Body of pancreas (tissue), 4 donors: ENCODE measurements around the gene TTC33. TPM values are rescaled to one million over a fixed set of nuclear protein-coding genes. Genes with fewer than 3 reads are reported as not detected.
"Not testable (repeated sequence)": the region's sequence is repeated elsewhere in the genome, so short reads cannot be mapped to it uniquely, and the experiment has no call there.

ENCODE experiments used
- ATAC-seq: fragments of 150-250 bp; one replicate; pipeline ENCODE4 v1.9.1; 2016
- DNase-seq, 4 donors: peaks; one replicate each; pipeline ENCODE4 v3.0.0-alpha.2; 2019
- H3K27ac ChIP-seq, 4 donors: fragments of 200-600 bp; sonication (generic); 1 replicate in 3 of 4; 2 replicates in 1 of 4; pipeline versions ENCODE4 v1.5.1 to v1.6.1; 2016 to 2019; ENCODE audit warnings: mild to moderate bottlenecking in 1 of 4, mixed read lengths in 1 of 4, moderate library complexity in 1 of 4
- H3K27me3 ChIP-seq, 2 donors: fragments of 200-600 bp; sonication (generic); one replicate each; pipeline ENCODE4 v1.6.0; 2016; ENCODE audit warnings: mild to moderate bottlenecking in 1 of 2
- H3K36me3 ChIP-seq, 2 donors: fragments of 200-600 bp; sonication (generic); replicated peaks in 1 of 2; 2 replicates each; pipeline ENCODE4 v1.5.1; 2016; ENCODE audit warnings: low read depth in 2 of 2; ENCODE audit not compliant: insufficient read depth in 1 of 2
- H3K4me1 ChIP-seq: fragments of 200-600 bp; sonication (generic); one replicate; pipeline ENCODE4 v1.6.0; 2016
- H3K4me3 ChIP-seq, 2 donors: fragments of 200-600 bp; sonication (generic); 1 replicate in 1 of 2; 2 replicates in 1 of 2; pipeline ENCODE4 v1.5.1; 2016 to 2019
- H3K9me3 ChIP-seq, 3 donors: fragments of 200-600 bp; sonication (generic); 1 replicate in 2 of 3; 2 replicates in 1 of 3; pipeline ENCODE4 v1.5.1; 2016
- POLR2A ChIP-seq, 3 donors: fragments of 450-650 bp; IDR thresholded peaks; one replicate each; pipeline ENCODE4 v1.6.1; 2016; ENCODE audit warnings: antibody characterized with exemption in 3 of 3, mild to moderate bottlenecking in 2 of 3
- WGBS, 2 donors: methylation state at CpG; one replicate each; pipeline ENCODE4 v1.1.5; 2017; 5-methylcytosine and 5-hydroxymethylcytosine counted together
- intact Hi-C: fragments of 100-400 bp; cut with DNase I; formaldehyde crosslinking; loops from one replicate; pipeline ENCODE4 v1.15.1; 2023
- total RNA-seq, 2 donors: library from RNA; depleted of rRNA; stranded (reverse); fragments of >200 nt; gene quantifications; one replicate each; pipeline ENCODE4 v1.1.0, GENCODE V29; 2016
- TF ChIP-seq, protein P1 (sequence below), 7 experiments: fragments of 450-650 bp in 4 of 7; fragments of 200-600 bp in 3 of 7; sonication (generic) in 3 of 7; IDR thresholded peaks; one replicate each; pipeline ENCODE4 v1.5.1; 2016 to 2019; ENCODE audit warnings: antibody characterized with exemption in 7 of 7

Gene TTC33
- total RNA-seq, 2 donors from 2014 or later = 2.3 to 9.3 TPM

DNA sequence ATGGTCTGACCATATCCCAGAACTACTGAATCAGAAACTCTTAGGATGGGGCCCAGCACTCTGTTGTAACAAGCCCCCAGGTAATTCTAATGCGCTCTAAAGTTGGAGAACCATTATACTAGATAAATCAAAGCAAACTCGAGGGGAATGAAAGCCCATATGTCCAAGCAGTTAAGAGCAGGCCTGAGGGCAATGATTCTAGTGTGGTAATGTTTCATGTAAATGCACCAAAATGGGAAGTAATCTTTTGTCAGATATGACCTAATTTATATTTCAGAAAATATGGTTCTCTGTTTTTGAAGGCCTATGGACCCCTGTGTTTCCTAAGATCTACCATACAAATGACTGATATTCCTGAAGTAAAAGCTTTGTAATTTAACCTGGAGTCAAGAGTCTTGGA lies 184.0 kb downstream of the TTC33 start:
- 84 to 88% methylated on average over 2 of the region's 2 CpGs for WGBS, 2 donors
- no peaks in the 10 kb centered on the region for H3K9me3 ChIP-seq
- H3K4me3 ChIP-seq = no peak overlapping the region
- no peaks in the 10 kb centered on the region for H3K4me1 ChIP-seq
- H3K36me3 ChIP-seq = no peaks in the 10 kb centered on the region
- TF ChIP-seq, protein P1, sequence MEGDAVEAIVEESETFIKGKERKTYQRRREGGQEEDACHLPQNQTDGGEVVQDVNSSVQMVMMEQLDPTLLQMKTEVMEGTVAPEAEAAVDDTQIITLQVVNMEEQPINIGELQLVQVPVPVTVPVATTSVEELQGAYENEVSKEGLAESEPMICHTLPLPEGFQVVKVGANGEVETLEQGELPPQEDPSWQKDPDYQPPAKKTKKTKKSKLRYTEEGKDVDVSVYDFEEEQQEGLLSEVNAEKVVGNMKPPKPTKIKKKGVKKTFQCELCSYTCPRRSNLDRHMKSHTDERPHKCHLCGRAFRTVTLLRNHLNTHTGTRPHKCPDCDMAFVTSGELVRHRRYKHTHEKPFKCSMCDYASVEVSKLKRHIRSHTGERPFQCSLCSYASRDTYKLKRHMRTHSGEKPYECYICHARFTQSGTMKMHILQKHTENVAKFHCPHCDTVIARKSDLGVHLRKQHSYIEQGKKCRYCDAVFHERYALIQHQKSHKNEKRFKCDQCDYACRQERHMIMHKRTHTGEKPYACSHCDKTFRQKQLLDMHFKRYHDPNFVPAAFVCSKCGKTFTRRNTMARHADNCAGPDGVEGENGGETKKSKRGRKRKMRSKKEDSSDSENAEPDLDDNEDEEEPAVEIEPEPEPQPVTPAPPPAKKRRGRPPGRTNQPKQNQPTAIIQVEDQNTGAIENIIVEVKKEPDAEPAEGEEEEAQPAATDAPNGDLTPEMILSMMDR (IDR thresholded peaks at IDR 0.05) = no peak
- no peak for TF ChIP-seq POLR2A (IDR thresholded peaks at IDR 0.05)
- DNase-seq = no peak
- intact Hi-C loops = no loop called here
- no peaks in the 10 kb centered on the region for H3K27me3 ChIP-seq
- no peak for ATAC-seq
- H3K27ac ChIP-seq = no peak overlapping the region

DNA sequence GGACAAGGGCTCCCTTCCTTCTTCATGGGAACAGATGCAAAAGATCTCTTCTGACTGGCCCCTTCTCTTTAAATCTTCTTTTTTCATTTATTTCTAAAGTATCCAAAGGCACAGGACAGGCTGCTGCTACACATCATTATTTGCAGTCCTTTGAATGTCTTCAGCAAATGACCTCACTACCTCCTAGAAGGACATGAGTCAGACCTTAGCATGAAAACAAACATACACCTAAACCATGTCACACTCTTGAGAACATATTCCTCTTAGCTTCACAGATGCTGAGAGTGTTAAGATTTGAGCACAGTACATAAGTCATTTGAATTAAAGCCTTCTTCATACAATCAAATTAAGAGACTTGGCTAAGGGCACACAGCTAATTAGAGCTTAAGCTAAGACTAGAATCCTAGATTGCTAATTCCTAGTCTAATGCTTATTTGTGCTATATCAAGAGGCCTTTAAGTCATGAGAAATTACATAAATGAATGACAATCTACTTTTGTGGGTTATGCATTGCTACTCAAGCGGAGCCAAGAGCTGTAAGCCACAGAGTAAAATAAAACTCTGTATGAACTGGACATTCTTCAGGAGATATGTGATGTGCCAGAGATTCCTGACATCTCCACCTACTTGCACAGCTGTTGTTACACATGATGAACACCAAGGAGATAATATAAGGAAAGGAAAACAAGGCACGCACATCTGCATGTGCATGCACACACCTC lies 185.2 kb downstream of the TTC33 start:
- 84 to 94% methylated on average over 2 of the region's 2 CpGs for WGBS, 2 donors
- intact Hi-C loops = no loop called here
- H3K4me1 ChIP-seq = no peaks in the 10 kb centered on the region
- H3K36me3 ChIP-seq = no peaks in the 10 kb centered on the region
- H3K27ac ChIP-seq = no peak overlapping the region
- no peak for TF ChIP-seq POLR2A (IDR thresholded peaks at IDR 0.05)
- DNase-seq (no peak), ATAC-seq (no peak)
- H3K9me3 ChIP-seq = no peaks in the 10 kb centered on the region
- no peak overlapping the region for H3K4me3 ChIP-seq
- H3K27me3 ChIP-seq = no peaks in the 10 kb centered on the region

DNA sequence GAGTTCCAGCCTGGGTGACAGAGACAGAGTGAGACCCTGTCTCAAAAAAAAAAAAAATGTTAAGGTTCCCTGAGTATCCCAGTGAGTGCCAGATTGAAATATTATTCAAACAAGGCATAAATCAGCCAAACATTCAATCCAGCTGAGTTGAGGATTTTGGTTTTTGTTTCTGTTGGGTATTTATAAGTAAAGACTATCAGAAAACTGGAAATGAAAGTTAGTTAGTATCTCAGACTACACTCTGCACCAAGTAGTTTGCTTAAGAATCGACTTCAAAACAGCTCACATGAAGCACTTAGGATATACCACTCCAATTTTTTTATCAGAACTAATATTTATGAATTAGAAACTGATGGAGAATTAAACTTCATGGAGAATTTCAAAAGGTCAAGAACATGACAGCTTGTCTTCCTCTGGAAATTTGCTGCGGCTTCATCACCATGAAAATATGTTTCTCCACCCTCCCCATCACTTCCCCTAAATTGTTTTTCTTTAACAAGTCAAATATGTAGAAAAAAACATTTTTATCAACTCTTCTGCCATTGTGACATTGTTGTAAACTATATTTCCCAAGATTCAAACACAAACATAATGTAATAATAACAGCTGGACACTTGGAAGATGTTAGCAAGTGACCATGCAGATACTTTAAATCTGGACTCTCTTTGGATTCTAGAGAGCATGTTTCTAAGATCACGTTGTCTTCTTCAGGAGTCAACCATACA lies 186.1 kb downstream of the TTC33 start:
- intact Hi-C loops = no loop called here
- Histone ChIP-seq H3K36me3 (no peaks in the 10 kb centered on the region), H3K27ac (no peak overlapping the region), H3K27me3 (no peaks in the 10 kb centered on the region), H3K9me3 (no peaks in the 10 kb centered on the region), H3K4me1 (no peaks in the 10 kb centered on the region), H3K4me3 (no peak overlapping the region)
- DNase-seq (no peak), ATAC-seq (no peak)
- TF ChIP-seq, protein P1 (IDR thresholded peaks at IDR 0.05) = no peak
- TF ChIP-seq POLR2A (IDR thresholded peaks at IDR 0.05) = no peak
- WGBS, 2 donors = 41 to 46% methylated on average over 3 of the region's 3 CpGs

DNA sequence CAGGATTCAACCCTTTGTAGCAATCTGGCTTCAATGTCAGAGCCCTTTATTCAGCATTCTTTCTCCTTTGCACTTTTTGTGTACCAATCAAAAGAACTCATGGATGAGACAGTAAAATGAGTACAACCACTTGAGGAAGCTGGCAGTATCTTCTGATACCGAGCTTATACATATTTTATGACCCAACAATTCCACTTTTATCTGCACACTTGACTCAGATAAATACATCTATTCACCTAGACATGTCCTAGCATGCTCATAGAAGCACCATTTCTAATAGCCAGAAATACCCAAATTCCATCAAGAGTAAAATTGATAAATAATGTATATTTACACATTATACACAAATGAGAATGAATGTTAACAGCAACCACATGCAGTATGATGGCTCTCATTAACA lies 187.2 kb downstream of the TTC33 start:
- WGBS, 2 donors = 79 to 80% methylated on average over 1 of the region's 1 CpG

DNA sequence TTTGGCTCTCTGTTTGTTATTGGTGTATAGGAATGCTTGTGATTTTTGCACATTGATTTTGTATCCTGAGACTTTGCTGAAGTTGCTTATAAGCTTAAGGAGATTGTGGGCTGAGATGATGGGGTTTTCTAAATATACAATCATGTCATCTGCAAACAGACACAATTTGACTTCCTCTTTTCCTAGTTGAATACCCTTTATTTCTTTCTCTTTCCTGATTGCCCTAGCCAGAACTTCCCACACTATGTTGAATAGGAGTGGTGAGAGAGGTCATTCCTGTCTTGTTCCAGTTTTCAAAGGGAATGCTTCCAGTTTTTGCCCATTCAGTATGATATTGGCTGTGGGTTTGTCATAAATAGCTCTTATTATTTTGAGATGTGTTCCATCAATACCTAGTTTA lies 192.6 kb downstream of the TTC33 start:
- H3K36me3 ChIP-seq, H3K27me3 ChIP-seq, H3K4me1 ChIP-seq, H3K27ac ChIP-seq, DNase-seq, intact Hi-C loops, H3K4me3 ChIP-seq, ATAC-seq, H3K9me3 ChIP-seq: not testable (repeated sequence)

More for the DNA sequence above, 187.2 kb downstream of the TTC33 start:
- Histone ChIP-seq H3K4me3 (no peak overlapping the region), H3K27me3 (no peaks in the 10 kb centered on the region), H3K4me1 (no peaks in the 10 kb centered on the region), H3K36me3 (no peaks in the 10 kb centered on the region), H3K27ac (no peak overlapping the region), H3K9me3 (no peaks in the 10 kb centered on the region)
- TF ChIP-seq, protein P1 (IDR thresholded peaks at IDR 0.05) = no peak
- no peak for TF ChIP-seq POLR2A (IDR thresholded peaks at IDR 0.05)
- ATAC-seq (no peak), DNase-seq (no peak)
- intact Hi-C loops = no loop called here
